Spleen (tissue), 11 donors: Measurements from ENCODE around the gene OAT. TPM values are rescaled to one million over a fixed set of nuclear protein-coding genes. Genes with fewer than 3 reads are reported as not detected.
"Not testable (repeated sequence)": the region's sequence is repeated elsewhere in the genome, so short reads cannot be mapped to it uniquely, and the experiment has no call there.

Source experiments
- DNase-seq: peaks from one replicate; pipeline ENCODE4 v3.0.0-alpha.2; 2020
- H3K27ac ChIP-seq, 8 donors: fragments of 200-600 bp; sonication (generic) in 7 of 8; 1 replicate in 4 of 8; 2 replicates in 4 of 8; pipeline versions ENCODE4 v1.5.0 to v1.8.0; 2016 to 2021; ENCODE audit warnings: inconsistent platforms in 4 of 8, mild to moderate bottlenecking in 4 of 8, moderate library complexity in 1 of 8
- H3K27me3 ChIP-seq, 7 donors: fragments of 200-600 bp; sonication (generic) in 6 of 7; replicated peaks in 1 of 7; 1 replicate in 4 of 7; 2 replicates in 3 of 7; pipeline versions ENCODE4 v1.5.0 to v1.8.0; 2016 to 2021; ENCODE audit warnings: inconsistent platforms in 3 of 7, mild to moderate bottlenecking in 1 of 7
- H3K36me3 ChIP-seq, 6 donors: fragments of 200-600 bp; sonication (generic) in 5 of 6; 1 replicate in 4 of 6; 2 replicates in 2 of 6; pipeline versions ENCODE4 v1.5.0 to v1.8.0; 2016 to 2021; ENCODE audit warnings: inconsistent platforms in 2 of 6
- H3K4me1 ChIP-seq, 6 donors: fragments of 200-600 bp; sonication (generic) in 5 of 6; 1 replicate in 3 of 6; 2 replicates in 3 of 6; pipeline versions ENCODE4 v1.5.0 to v1.8.0; 2016 to 2021; ENCODE audit warnings: inconsistent platforms in 3 of 6
- H3K4me3 ChIP-seq, 8 donors: fragments of 200-600 bp; sonication (generic) in 7 of 8; 1 replicate in 4 of 8; 2 replicates in 4 of 8; pipeline versions ENCODE4 v1.5.0 to v1.8.0; 2016 to 2021; ENCODE audit warnings: inconsistent platforms in 4 of 8, mild to moderate bottlenecking in 4 of 8, moderate library complexity in 2 of 8
- H3K9me3 ChIP-seq, 8 donors: fragments of 200-600 bp; sonication (generic) in 7 of 8; 1 replicate in 4 of 8; 2 replicates in 4 of 8; pipeline versions ENCODE4 v1.5.0 to v1.8.0; 2016 to 2021; ENCODE audit warnings: inconsistent platforms in 4 of 8
- POLR2A ChIP-seq, 3 donors: fragments of 450-650 bp; IDR thresholded peaks; one replicate each; pipeline ENCODE4 v1.5.1; 2017; ENCODE audit warnings: antibody characterized with exemption in 3 of 3, mild to moderate bottlenecking in 1 of 3
- POLR2AphosphoS5 ChIP-seq, 3 donors: sonication (generic); formaldehyde crosslinking; IDR thresholded peaks; one replicate each; pipeline ENCODE4 v1.5.1; 2017; ENCODE audit warnings: antibody characterized with exemption in 3 of 3
- WGBS, 5 donors: extraction: QIAGEN DNeasy Blood & Tissue Kit in 3 of 5; methylation state at CpG; one replicate each; pipeline versions ENCODE4 v1.1.5 to v1.1.7; 2013 to 2018; 5-methylcytosine and 5-hydroxymethylcytosine counted together
- intact Hi-C: fragments of 100-400 bp; cut with DNase I; formaldehyde crosslinking; loops from one replicate; pipeline ENCODE4 v1.15.0; 2023; ENCODE audit warnings: low total_unique reads
- polyA plus RNA-seq, 3 donors: library from polyadenylated mRNA; stranded (reverse); fragments of 200-250 nt; gene quantifications; one replicate each; pipeline ENCODE4 v1.2.1, GENCODE V29; 2013
- total RNA-seq, 7 donors: library from RNA; depleted of rRNA in 3 of 7; stranded (reverse); fragments of >200 nt in 3 of 7; fragmentation: NEBNext Ultra II Directional in 4 of 7; extraction: Animal tissue kit (Norgen Biotek cat#: 25700) in 4 of 7; gene quantifications; one replicate each; pipeline versions ENCODE4 v1.1.0 to v1.2.1, GENCODE V29; 2016 to 2021
- TF ChIP-seq, protein P1 (sequence below), 11 experiments: fragments of 200-600 bp in 7 of 11; fragments of 450-650 bp in 4 of 11; sonication (generic) in 4 of 11; IDR thresholded peaks in 8 of 11; conservative IDR thresholded peaks in 3 of 11; 1 replicate in 7 of 11; 2 replicates in 4 of 11; pipeline versions ENCODE4 v1.4.0 to v1.8.0; 2016 to 2021; ENCODE audit warnings: antibody characterized with exemption in 11 of 11, inconsistent platforms in 4 of 11, mild to moderate bottlenecking in 1 of 11
- donor health status: healthy with polysubstance abuse.
- donor health status: DM: no; HTN: no; CAD: no; lungs with moderate emphysema.
- donor health status: DM: no; HTN: no; CAD: no.
- donor health status: Bipolar disorder and iron deficiency.
- donor health status: healthy.
- donor health status: DM: no; HTN: no; CAD: no.
- donor health status: DM: yes; HTN: yes; CAD: no.

The OAT gene
- total and polyA plus RNA-seq, 10 donors = 22.1 to 63.0 (median 47.0) TPM

DNA sequence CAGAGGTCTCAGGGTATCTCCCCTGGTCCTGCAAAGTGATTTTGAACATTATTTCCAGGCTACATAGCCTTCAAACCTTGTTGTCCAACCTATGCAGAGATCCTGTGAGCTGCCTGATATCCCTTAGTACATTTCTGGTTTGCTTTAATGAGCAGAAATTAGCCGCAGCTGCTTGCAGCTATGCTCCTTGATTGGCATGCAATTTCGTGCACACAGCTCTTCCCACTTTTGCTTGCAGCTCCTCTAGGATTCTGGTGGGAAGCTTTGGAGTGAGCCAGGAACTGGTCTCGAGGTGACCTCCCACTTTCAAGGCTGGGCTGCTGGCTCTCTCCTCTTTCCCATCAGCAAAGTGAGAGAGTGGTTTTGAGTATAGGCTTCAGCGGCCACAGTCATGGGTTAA lies 45.8 kb downstream of the OAT start:
- no peak for DNase-seq
- TF ChIP-seq POLR2A (IDR thresholded peaks at IDR 0.05) = no peak
- TF ChIP-seq, protein P1, sequence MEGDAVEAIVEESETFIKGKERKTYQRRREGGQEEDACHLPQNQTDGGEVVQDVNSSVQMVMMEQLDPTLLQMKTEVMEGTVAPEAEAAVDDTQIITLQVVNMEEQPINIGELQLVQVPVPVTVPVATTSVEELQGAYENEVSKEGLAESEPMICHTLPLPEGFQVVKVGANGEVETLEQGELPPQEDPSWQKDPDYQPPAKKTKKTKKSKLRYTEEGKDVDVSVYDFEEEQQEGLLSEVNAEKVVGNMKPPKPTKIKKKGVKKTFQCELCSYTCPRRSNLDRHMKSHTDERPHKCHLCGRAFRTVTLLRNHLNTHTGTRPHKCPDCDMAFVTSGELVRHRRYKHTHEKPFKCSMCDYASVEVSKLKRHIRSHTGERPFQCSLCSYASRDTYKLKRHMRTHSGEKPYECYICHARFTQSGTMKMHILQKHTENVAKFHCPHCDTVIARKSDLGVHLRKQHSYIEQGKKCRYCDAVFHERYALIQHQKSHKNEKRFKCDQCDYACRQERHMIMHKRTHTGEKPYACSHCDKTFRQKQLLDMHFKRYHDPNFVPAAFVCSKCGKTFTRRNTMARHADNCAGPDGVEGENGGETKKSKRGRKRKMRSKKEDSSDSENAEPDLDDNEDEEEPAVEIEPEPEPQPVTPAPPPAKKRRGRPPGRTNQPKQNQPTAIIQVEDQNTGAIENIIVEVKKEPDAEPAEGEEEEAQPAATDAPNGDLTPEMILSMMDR (IDR thresholded peaks at IDR 0.05 in 8 of 11, conservative IDR thresholded peaks at IDR 0.05 in 3 of 11) = no peak
- no peak for TF ChIP-seq POLR2AphosphoS5 (IDR thresholded peaks at IDR 0.05)

DNA sequence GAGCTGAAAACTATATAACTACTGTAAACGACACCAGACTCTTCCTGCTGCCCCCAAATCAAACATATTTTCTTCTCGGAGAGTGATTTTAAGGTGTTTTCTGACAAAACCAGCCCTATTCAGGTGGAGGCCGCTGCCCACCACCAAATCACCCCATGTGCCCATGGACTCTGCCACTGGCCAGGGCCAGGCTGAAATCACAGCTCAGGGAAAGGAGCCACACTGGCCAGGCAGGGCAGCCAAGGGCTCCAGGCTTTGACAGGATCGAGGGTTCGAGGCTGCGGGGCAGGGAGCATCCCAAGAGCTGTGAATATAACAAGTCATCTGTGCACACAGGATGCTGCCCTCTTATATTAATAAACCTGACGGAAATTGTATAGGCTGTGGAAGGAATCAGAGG lies 48.3 kb downstream of the OAT start:
- no peaks in the 10 kb centered on the region for H3K36me3 ChIP-seq
- intact Hi-C loops = no loop called here
- H3K4me3 ChIP-seq = no peak overlapping the region
- DNase-seq = no peak
- H3K27ac ChIP-seq = no peak overlapping the region
- 54 to 63% (median 58%) methylated on average over 7 of the region's 7 CpGs for WGBS, 5 donors
- peaks cover 0 to 20% (median 0%) of the 10 kb centered on the region in 6 donors for H3K4me1 ChIP-seq
- peaks cover 0 to 22% (median 0%) of the 10 kb centered on the region in 7 donors for H3K27me3 ChIP-seq
- H3K9me3 ChIP-seq = peaks cover 0 to 6% (median 0%) of the 10 kb centered on the region in 8 donors
- no peak for TF ChIP-seq POLR2A (IDR thresholded peaks at IDR 0.05)
- TF ChIP-seq POLR2AphosphoS5 (IDR thresholded peaks at IDR 0.05) = no peak
- TF ChIP-seq, protein P1 (IDR thresholded peaks at IDR 0.05 in 8 of 11, conservative IDR thresholded peaks at IDR 0.05 in 3 of 11) = no peak

More for the DNA sequence above, 45.8 kb downstream of the OAT start:
- peaks cover 0 to 6% (median 0%) of the 10 kb centered on the region in 8 donors for H3K9me3 ChIP-seq
- H3K27ac ChIP-seq = no peak overlapping the region
- intact Hi-C loops = no loop called here
- peaks cover 0 to 16% (median 0%) of the 10 kb centered on the region in 6 donors for H3K4me1 ChIP-seq
- H3K4me3 ChIP-seq = no peak overlapping the region
- no peaks in the 10 kb centered on the region for H3K36me3 ChIP-seq
- 66 to 83% (median 71%) methylated on average over 4 of the region's 4 CpGs for WGBS, 5 donors
- H3K27me3 ChIP-seq = peaks cover 0 to 18% (median 0%) of the 10 kb centered on the region in 7 donors

DNA sequence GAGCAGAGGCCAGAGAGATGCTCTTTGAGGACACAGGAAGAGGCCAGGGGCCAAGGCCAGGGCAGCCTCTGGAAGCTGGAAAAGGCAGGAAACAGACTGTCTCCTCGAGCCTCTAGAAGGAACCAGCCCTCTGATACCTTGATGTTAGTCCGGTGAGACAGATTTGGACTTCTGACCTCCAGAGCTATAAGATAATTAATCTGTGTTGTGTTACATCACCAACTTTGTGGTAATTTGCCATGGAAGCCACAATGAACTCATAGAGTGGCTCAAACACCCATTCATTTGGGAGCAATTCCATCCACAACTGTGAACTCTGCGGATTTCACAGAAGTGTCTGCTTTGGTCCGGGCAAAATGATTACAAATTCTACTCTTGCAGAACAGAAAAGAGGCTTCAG lies 48.7 kb downstream of the OAT start:
- no peaks in the 10 kb centered on the region for H3K36me3 ChIP-seq
- intact Hi-C loops = no loop called here
- H3K27ac ChIP-seq = no peak overlapping the region
- no peak for DNase-seq
- H3K27me3 ChIP-seq = peaks cover 0 to 22% (median 0%) of the 10 kb centered on the region in 7 donors
- TF ChIP-seq, protein P1 (IDR thresholded peaks at IDR 0.05 in 8 of 11, conservative IDR thresholded peaks at IDR 0.05 in 3 of 11) = no peak
- TF ChIP-seq POLR2AphosphoS5 (IDR thresholded peaks at IDR 0.05) = no peak
- TF ChIP-seq POLR2A (IDR thresholded peaks at IDR 0.05) = no peak
- no peak overlapping the region for H3K4me3 ChIP-seq
- peaks cover 0 to 20% (median 0%) of the 10 kb centered on the region in 6 donors for H3K4me1 ChIP-seq
- H3K9me3 ChIP-seq = peaks cover 0 to 6% (median 0%) of the 10 kb centered on the region in 8 donors
- 53 to 71% (median 66%) methylated on average over 4 of the region's 4 CpGs for WGBS, 5 donors

DNA sequence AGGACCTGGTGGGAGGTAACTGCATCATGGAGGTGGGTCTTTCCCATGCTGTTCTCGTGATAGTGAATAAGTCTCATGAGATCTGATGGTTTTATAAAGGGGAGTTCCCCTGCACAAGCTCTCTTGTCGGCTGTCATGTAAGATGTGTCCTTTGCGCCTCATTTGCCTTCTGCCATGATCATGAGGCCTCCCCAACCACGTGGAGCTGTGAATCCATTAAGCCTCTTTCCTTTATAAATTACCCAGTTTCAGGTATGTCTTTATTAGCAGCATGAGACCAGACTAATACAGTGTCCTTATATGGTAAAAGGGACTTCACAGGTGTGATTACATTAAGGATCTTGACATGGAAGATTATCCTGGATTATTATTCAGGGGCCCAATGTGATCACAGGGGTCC lies 49.2 kb downstream of the OAT start:
- DNase-seq, H3K4me3 ChIP-seq, H3K36me3 ChIP-seq, H3K9me3 ChIP-seq, H3K27ac ChIP-seq, intact Hi-C loops: not testable (repeated sequence)
- 48 to 80% (median 57%) methylated on average over 4 of the region's 4 CpGs for WGBS, 5 donors
- Histone ChIP-seq H3K27me3 (peaks cover 0 to 22% (median 0%) of the 10 kb centered on the region in 7 donors), H3K4me1 (peaks cover 0 to 20% (median 0%) of the 10 kb centered on the region in 6 donors)
